HG02798 (cell line): Measurements from ENCODE around the gene PLOD1.
"Not testable (repeated sequence)": the region's sequence is repeated elsewhere in the genome, so short reads cannot be mapped to it uniquely, and the experiment has no call there.

Experiments
- ATAC-seq: cut with Tn5 transposase; IDR thresholded peaks from one replicate; pipeline ENCODE4 v1.9.1; 2021; ENCODE audit warnings: mild to moderate bottlenecking; ENCODE audit not compliant: unreplicated experiment, poor library complexity

PLOD1 gene

DNA sequence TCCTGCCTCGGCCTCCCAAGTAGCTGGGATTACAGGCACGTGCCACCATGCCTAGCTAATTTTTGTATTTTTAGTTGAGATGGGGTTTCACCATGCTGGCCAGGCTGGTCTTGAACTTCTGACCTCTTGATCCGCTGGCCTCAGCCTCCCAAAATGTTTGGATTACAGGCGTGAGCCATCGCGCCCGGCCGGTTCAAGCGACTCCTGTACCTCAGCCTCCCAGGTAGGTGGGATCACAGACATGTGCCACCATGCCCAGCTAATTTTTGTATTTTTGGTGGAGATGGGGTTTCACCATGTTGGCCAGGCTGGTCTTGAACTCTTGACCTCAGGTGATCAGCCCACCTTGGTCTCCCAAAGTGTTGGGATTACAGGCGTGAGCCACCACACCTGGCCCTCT lies 1.2 kb downstream of the PLOD1 start:
- not testable (repeated sequence) for ATAC-seq

DNA sequence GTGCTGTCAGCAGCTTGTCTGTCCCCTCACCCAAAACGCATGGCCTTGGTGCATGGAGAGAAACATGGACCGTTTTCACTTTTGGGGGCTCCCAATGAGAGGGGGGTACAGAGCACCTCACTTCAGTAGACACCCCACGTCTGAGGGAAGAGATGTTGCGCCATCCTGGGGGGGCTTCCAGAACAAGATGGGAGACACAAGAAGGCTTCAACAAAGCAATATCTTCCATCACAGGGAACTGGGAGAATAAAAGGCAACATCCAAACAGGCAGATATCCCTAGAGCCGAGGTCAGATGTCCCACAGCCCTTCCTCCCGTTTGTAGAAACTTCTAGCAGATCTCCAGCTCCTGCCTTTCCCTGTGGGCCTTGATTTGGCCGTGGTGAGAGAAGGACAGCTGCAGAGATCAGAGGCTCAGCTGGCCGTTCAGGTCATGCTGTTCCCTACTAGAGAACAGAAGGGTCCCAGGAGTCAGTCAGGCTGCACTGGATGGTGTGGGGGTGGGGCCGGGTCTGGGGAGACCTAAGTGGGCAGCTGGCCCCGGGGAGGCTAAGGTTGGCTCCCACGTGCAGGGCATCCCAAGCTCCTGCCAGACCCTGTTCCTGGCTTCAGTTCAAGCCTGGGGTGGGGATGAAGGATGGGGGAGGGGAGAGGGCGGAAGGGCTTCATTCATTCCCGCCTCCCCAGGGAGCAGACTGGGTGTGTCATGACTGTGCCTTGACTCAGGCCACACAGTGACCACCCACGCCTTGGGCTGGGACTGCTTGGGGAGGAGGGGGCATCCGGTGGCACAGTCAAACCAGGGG lies 4.4 kb downstream of the PLOD1 start:
- ATAC-seq, result no peak

DNA sequence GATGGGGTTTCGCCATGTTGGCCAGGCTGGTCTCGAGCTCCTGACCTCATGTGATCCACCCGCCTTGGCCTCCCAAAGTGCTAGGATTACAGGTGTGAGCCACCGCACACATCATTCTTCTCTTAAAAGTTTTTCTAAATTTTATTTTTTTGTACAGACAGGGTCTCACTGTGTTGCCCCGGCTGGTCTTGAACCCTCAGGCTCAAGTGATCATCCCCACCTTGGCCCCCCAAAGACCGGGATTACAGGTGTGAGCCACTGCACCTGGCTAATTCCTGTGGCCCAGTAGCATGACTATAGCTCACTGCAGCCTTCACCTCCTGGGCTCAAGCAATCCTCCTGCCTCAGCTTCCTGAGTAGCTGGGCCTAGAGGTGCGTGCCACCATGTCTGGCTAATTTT lies 5.3 kb downstream of the PLOD1 start:
- not testable (repeated sequence) for ATAC-seq

DNA sequence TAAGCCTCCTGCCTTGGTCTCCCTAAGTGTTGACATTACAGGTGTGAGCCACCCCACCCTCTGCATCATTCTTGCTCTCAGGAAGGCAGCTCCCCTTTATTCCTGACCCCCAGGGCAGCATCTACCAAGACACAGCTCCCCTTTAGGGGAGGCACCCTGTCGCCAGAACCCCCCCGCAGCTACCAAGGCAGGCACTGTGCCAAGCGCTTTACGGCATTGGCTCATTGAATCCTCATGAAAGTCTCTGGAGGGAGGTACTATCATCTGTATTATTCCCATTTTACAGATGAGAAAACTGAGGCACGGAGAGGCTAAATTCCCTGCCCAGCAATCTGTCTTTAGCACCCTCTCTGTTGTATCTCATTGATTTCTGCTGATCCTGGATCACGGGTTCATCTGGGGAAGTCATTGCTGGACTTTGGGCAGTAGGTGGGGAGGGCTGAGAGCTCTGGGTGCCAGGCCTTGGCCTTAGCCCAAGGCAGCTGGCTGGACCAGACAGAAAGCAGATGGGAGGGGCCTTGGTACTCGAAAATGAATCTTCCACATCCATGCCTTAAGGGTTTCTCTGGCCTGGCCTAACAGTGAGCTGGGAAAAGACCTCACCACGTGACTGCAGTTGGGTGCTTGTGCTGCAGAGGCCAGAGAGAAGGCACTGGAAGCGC lies 5.9 kb downstream of the PLOD1 start:
- ATAC-seq, result no peak

GRCh38 chr1:11942280-11942679 lies 7.8 kb downstream of the PLOD1 start:
- ATAC-seq, result no peak

DNA sequence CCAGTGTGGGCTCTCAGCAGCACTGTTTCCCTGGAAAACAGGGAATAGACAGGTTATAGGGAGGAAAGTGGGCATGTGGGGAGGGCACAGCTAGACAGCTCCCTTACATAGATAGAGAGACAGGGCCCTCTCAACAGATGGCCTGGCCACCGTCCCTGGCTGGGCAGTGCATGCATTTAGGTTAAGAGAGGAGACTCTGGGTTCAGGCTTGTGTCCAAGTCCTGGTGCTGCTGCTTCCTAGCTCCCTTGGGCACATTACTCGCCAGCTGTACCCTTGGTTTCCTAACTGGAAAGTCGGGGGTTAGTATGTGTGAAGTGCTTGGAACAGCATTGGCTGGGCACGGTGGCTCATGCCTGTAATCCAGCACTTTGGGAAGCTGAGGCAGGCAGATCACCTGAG lies 9.1 kb downstream of the PLOD1 start:
- no peak for ATAC-seq

- ATAC-seq, result no peak
Measured at GRCh38 chr1:11944358-11944931, 9.9 kb downstream of the PLOD1 start.

DNA sequence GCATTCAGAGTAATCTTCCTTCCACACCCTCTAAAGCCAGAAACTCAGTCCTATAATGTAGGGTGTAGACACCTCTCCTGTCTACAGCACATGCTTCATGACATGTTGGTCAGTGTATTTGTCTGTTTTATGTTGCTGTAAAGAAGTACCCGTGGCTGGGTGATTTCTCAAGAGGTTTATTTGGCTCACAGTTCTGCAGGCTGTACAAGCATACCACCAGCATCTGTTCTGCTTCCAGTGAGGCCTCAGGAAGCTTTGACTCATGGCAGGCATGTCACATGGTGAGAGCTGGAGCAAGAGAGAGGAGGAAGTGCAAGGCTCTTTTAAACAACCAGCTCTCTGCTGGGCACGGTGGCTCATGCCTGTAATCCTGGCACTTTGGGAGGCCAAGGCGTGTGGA lies 12.1 kb downstream of the PLOD1 start:
- ATAC-seq, result no peak

DNA sequence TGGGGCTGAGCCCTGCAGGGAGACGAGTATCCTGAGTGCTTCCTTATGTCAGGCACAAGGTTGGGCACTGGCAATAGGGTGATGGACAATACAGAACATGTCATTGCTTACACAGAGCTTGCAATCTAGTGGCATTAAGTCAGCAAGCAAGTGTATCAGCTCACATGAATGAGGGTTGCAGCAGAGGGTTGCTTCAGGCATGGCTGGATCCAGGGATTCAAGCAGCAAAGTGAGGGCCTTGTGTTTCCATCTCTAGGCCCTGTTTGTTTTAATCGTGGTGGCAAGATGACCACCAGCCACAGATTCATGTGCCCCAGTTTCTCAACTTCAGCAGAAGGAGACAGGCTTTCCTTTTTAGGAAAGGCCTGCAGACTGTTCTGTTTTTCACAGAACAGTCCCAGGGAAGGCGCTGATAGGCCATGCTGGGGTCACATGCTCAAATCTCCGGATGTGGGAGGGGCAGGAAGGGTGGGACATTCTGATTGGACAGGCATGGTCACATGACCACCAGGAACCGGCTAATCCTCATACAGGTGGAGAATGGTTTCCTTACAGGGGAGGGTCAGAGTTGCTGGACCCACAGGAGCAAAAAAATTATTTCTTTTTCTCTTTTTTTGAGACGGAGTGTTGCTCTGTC lies 14.4 kb downstream of the PLOD1 start:
- no peak for ATAC-seq

GRCh38 chr1:11951901-11952300 lies 17.4 kb downstream of the PLOD1 start:
- ATAC-seq, result no peak

DNA sequence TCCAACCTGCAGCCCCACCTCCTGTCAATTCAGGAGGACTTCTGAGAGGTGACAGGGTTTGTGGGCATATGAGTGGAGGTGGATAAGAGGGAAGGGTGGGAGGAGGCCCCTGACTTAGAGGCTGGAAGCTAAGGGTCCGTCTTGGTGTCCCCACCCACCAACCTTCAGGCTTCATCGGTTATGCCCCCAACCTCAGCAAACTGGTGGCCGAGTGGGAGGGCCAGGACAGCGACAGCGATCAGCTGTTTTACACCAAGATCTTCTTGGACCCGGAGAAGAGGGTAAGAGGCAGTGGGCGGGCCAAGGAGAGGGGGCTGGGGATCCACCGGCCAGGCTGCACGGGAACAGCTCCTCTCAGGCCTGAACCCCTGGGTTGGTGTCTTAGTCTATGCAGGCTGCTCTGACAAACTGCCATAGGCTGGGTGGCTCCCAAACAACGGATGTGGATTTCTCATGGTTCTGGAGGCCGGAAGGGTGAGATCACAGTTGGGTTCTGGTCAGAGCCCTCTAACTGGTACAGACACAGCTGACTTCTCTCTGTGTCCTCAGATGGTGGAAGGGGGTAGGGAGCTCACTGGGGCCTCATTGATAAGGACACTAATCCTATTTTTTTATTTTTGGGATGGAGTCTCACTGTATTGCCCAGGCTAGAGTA lies 18.1 kb downstream of the PLOD1 start:
- no peak for ATAC-seq

DNA sequence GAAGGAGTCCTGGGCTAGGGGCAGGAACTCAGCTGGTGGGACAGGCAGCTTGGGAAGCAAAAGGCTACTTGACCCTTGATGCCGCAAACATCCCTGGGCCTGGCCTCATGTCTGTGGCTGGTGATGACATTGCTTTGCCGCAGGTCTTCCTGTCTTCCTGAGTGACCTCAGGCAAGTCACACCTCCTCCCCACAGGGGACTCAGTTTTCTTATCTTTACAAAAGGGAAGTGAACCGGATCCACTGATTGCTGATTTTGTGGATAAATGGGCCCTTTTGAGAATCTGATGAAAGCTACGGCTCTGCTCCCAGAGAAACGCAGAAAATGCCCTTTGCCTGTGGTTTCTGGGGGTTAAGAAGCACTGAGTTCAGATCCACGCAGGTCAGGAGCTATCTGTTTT lies 20.7 kb downstream of the PLOD1 start:
- no peak for ATAC-seq

DNA sequence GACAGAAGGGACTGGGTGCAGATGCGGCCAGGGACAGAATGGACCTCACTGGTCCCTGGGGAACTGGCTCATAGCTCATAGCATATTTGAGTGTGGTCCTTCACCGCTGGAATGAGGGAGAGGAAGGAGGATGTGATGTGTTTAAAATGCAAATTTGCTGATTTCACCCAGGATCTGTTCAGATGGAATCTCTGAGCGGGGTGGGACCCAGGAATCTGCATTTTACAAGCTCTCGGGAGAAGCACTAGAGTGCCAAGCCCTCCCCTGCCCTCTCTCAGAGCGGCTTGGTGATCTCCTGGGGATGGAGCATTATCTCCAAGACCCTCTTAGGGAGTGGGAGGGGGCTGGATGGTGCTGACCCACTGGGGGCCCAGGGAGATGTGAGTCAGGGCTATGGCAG lies 22.9 kb downstream of the PLOD1 start:
- ATAC-seq, result no peak

GRCh38 chr1:11957897-11958296 lies 23.4 kb downstream of the PLOD1 start:
- no peak for ATAC-seq

GRCh38 chr1:11960276-11960675 lies 25.8 kb downstream of the PLOD1 start:
- no peak for ATAC-seq

DNA sequence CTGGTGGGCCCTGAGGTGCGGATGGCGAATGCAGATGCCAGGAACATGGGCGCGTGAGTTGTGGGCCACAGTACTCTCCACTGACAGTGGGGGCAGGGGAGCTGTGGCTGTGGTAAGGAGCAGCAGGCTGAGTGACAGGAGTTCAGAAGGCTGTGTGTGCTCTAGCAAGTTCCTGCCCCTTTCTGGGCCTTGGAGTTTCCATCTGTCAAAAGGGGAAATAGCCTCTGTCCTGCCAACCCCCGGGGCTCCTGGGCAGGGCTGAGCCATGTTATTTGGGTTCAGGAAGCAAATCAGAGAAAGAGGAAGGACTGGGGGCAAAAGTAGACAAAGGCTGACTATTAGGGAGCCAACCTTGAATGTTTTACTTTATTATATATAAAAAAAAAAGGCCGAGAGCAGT lies 26.2 kb downstream of the PLOD1 start:
- ATAC-seq, result no peak

DNA sequence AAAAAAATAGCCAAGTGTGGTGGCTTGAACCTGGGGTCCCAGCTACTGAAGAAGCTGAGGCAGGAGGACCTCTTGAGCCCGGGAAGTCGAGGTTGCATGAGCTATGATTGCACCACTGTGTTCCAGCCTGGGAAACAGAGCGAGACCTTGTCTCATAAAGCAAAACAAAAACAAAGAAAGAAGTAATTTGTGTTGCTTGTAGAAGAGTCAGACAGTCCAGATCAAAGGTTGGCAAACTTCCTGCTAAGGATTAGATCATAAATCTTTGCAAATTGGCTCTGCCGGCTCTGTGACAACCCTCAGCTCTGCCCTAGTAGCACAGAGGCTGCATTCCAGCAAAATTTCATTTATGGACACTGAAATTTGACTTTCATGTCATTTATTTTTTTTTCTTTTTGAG lies 26.7 kb downstream of the PLOD1 start:
- ATAC-seq, result no peak

- ATAC-seq, result no peak
Measured at GRCh38 chr1:11963622-11964021, 29.1 kb downstream of the PLOD1 start.

DNA sequence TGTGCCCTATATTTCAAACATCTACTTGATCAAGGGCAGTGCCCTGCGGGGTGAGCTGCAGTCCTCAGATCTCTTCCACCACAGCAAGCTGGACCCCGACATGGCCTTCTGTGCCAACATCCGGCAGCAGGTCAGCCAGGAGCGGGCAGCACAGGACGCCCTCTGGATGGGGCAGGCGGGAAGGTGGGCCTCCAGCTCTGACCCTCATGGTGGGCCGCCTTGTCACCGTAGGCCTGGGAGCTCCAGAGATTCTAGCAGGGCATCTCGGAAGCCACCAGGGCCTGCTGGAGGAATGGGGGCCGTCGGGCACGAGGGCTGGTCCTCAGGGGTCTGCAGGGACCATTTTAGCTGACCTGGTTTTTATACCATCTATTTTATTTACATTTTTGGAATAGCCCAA lies 30.1 kb downstream of the PLOD1 start:
- no peak for ATAC-seq

GRCh38 chr1:11967028-11967547 lies 32.6 kb downstream of the PLOD1 start:
- ATAC-seq, result no peak
